HL-60 (cell line): ENCODE data around the gene INCENP.

Source experiments
- CTCF ChIP-seq: IDR thresholded peaks from one replicate; pipeline ENCODE4 v1.5.1; 2011; ENCODE audit warnings: low read length, control low read depth, inconsistent platforms; ENCODE audit not compliant: insufficient read depth
- GABPA ChIP-seq: IDR thresholded peaks from 2 replicates; pipeline ENCODE4 v1.6.1; 2012; ENCODE audit warnings: low read depth
- REST ChIP-seq: IDR thresholded peaks from 2 replicates; pipeline ENCODE4 v1.6.1; 2012; ENCODE audit warnings: low read depth; ENCODE audit not compliant: insufficient replicate concordance

- TF ChIP-seq CTCF (no peak), GABPA (no peak), REST (no peak)
Measured at GRCh38 chr11:62152245-62153086, 28.7 kb downstream of the INCENP start.
